ENCODE measurements around the gene MED10.
"Not testable (repeated sequence)": the region's sequence is repeated elsewhere in the genome, so short reads cannot be mapped to it uniquely, and the experiment has no call there.

Gene MED10

GRCh38 chr5:6372251-6373080 is 5.9 kb downstream of the MED10 start:
- no peak for DNase-seq

DNA sequence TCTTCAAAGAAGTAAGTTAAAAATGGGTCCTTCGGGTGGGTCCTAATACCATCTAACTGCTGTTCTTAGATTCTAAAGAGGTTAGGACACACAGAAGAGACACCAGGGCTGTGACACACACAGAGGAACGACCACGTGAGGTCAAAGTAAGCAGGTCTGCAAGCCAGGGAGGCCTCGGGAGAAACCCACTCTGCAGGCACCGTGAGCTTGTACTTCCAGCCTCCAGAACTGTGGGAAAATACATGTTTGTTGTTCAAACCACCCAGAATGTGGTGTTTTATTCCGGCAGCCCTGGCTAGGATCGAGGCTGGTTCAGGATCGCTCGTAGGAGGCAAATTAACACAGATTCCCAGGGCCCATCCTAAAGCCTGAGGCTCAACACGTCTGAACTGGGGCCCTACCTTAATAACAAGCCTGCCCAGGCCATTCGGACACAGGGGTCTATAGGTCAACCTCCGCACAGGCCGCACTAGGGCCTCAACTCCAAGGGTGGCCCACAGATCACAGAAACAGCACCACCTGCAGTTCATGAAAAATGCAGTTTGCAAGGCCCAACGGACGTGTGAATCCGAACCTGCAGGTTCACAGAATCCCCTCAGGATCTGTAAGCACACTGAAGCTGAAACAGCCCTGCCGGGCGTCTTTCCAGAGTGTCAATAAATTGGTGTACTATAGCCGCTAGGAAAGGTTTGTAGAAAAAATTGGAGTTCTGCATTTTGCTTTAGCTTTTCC is 7.1 kb downstream of the MED10 start:
- DNase-seq = no peak

DNA sequence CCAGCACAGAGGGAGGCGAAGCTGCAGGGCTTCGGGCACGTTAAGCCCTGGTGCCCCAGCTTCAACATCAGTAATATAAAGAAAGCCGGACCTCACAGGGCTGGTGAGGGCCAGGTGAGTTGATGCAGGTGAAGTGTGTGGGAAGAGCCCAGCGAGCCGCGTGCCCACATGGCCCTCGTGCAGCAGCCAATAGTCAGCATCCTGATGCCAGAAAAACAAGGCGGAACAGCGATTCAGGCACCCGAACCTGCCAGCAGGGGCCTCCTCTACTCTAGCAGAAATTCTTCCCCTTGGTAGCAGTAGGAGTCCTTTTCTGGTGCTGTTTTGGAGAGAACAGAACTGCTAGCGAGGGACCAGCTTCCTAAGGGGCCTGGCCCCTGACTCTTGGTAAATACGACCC is 7.8 kb downstream of the MED10 start:
- no peak for DNase-seq

DNA sequence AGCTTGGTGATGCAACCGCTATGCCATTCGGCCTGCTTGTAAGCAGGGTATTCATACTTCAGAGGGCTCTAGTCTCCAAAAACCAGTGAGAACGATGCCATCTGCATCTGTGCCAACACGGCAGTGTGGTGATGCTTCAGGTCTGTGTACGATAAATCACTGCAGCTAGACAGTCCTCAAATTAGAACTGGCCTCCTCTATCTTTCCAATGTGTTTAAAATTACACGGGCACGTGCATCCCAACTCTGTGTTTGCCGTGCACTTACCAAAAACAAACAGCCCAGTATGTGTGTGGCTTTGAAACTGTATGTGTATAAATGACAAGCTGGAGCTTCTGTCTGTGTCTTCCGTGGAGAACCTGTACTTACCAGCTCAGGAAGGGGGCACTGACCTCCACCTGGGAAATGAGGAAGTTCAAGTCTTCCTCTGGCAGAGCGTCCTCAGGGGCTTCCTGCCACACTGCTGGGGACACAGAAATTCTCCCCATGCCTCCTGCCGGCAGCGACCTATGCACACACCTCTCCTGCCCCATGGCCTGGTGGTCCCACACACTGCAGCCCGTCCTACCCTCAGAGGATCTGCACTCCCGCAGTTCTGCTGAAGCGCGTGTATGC is 12.3 kb downstream of the MED10 start:
- no peak for DNase-seq

- no peak for DNase-seq
These were observed 13.0 kb downstream of the MED10 start for GRCh38 chr5:6365142-6365976.

DNA sequence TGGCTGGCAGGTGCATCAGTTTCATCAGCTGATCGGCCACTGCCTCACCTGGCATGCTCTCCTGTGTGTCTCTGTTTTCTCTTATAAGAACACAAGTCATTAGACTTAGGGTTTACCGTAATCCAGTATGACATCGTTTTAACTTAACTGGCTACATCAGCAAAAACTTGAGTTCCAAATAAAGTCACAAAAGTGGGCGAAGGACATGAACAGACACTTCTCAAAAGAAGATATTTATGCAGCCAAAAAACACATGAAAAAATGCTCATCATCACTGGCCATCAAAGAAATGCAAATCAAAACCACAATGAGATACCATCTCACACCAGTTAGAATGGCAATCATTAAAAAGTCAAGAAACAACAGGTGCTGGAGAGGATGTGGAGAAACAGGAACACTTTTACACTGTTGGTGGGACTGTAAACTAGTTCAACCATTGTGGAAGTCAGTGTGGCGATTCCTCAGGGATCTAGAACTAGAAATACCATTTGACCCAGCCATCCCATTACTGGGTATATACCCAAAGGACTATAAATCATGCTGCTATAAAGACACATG is 14.8 kb downstream of the MED10 start:
- not testable (repeated sequence) for DNase-seq

GRCh38 chr5:6362846-6363245 is 15.5 kb downstream of the MED10 start:
- no peak for DNase-seq

DNA sequence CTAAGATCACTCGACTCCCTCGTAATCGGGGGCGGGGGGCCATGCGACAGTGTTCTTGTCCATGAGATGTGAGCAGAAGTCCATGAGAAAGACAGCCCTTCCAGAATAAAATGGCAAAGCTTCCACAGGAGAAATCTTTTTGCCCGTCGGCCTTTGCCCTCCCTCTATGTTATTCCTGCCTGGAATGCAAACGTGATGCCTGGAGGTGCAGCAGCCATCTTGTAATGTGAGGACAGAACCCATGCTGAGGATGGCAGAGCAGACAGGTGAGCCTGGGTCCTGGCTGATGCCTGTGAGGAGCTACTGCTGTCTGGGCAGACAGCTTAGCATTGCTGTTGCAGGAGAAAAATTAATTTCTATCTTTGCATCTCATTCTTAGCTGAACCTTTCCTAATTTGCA is 17.2 kb downstream of the MED10 start:
- no peak for DNase-seq

DNA sequence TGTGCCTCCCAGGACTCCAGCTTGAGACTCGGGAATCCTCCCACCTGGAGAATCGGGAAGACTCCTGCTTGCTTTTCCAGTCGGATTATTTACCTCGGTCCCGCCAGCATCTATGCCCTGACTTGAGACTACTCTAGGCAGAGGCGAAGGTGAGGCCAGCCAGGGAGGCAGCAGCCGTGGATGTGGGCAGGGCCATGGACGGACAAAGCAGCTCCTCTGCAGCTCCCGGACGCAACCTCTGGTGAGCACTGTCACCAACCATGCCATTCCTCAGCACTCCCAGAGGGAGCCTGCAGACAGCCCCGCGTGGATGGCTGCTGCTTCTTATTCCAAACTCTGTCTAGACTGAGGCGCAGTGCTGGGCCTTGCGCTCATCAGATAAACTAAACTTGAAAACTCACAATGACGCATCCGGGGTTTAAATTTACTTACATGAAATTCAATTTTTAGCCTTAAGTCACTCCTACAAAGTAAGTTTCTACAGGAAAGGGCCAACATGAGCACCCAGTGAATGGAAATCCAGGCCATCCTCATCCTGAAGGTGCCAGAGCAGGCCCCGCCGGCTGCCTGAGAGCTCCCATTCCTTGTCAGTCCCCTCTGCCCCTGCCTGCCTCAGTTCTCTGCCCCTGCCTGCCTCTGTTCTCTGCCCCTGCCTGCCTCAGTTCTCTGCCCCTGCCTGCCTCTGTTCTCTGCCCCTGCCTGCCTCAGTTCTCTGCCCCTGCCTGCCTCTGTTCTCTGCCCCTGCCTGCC is 17.8 kb downstream of the MED10 start:
- DNase-seq = no peak

DNA sequence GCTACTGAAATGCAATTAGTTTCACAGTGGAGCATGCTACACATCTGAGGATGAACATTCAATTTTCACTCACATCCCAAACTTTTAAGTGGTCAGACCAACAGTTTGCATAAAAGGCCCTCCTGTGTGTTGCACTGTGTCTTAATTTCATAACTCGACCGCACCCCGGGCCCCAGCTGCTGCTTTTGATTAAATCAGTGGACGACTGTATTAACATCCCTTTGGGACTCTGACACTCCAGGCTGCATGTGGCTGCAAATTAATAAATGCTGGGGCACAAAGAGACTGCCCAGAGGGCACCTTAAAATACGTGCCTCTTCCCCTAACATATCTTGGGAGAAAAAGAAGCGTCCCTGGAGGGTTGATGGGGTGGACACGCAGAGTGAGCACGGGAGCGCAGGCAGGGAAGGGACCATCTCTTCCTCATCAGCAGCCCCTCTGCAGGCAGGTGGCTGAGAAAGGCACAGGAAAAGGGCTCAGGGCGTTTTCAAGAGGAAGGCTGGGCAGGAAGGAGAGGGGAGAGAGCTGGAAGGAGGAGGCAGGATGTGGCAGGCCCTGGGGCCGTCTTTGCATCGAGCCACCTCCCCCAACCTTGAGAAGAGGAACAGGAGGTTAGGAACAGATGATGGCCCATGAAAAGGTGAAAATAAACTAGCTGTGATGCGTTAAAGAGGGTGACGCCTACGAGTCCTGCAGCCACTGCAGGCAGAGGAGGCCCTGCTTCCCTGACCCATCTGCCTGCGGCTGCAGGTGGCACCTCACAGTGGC is 18.6 kb downstream of the MED10 start:
- no peak for DNase-seq

GRCh38 chr5:6358434-6358820 is 19.9 kb downstream of the MED10 start:
- no peak for DNase-seq

DNA sequence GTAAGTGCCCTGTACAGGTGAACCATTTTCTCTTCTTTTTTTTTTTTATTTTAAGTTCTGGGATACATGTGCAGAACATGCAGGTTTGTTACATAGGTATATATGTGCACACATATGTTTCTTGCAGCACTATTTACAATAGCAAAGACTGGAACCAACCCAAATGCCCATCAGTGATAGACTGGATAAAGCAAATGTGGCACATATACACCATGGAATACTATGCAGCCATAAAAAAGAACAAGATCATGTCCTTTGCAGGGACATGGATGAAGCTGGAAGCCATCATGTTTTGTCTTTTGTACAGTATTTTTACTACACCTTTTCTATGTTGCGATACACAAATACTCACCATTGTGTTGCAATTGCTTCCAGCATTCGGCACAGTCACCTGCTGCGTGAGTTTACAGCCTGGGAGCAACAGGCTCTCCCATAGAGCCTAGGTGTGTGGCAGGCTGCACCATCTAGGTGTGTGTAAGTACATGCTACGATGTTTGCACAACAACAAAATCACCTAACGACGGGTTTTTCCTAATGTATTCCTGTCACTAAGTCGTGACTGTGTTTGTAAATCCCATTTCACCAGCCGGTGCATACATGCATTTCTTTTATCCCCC is 20.4 kb downstream of the MED10 start:
- not testable (repeated sequence) for DNase-seq

DNA sequence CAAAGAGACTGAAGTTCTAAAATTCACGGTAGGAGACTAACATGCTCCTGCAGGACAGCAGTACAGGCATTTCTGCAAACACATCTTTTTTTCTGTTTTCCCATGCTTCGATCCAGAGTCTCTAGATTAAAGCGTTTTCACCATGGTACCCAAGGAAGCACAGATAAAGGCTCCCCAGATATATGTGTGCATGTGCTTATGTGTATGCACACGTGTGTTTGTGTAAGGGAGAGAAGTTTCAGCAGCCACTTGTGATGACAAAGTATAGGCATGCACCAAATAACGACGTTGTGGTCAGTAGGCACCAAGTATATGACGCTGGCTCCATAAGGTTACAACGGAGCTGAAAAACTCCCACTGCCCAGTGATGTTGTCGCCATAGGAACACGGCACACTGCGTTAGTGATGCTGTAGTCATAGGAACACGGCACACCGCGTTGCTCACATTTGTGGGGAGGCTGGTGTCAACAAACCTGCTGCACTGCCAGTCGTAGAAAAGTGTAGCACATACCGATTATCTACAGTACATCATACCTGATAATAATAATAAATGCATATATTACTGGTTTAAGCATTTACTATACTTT is 21.7 kb downstream of the MED10 start:
- DNase-seq = no peak

DNA sequence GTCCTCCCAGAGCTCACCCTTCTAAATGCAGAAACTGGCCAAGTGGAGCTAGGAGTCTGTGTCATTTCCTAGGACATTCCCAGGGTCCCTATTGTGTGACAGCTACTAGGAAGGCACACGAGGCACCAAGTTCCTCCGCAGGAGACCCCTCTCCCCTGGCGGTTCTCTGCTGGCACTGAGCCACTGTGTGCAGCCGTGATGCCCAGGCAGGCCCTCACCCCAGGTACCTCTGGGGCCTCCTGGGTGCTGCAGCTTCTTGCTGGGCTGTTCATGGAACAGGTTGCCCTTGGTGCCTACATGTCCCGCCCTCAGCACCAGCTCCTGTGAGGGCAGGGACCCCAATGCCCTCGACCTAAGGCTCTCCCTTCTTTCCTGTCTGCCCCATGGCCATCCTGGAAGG is 23.1 kb downstream of the MED10 start:
- DNase-seq = no peak

DNA sequence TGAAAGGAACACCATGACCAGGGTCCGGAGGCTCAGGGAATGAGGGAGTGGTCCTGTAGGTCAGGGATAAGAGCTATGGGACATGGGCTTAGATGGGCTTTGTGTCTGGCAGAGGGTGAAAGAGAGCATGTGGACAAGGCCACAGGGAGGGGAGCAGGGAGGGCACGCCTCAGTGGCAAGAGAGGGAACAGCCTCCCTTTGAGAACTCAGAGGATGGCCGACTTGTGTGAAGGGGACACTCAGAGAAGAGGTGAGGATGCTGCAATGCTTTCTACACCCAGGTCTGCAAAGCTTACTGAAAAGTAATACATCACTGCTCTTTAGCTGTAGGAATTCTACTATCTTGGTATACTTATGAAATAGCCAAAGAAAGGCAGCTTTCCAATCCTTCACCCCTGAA is 23.5 kb downstream of the MED10 start:
- no peak for DNase-seq

DNA sequence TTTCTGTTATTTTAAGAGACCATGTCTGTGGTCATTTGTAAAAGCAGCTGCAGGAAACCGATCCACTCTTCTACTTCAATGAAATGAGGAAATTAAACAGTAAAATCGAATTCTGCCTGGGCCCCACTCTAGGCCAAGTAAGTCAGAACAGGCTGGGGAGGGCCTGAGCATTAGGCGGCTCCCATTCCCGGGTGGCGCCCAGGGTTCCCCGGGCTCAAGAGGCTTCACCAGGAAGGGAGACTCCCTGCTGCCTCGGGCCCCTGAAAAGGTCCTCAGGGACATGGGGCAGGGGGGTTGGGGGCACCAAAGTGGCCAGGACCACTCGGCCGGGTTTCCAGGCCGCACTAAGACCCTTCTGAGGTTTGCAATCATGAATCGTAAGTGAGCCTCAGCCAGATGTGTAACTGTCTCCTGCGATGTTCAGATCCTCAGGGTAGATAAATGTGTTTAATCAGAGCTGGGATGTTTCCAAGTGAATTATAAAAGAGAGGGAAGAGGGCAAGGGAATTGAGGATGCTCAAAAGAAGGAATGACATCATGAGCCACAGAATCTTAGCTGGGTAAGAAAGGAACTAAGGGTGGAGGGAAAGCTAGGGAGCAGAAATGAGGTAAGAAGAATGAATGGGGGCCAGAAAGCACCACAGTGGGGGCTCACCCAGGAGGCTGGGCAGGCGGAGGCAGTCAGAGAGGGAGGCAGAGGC is 24.6 kb downstream of the MED10 start:
- no peak for DNase-seq

DNA sequence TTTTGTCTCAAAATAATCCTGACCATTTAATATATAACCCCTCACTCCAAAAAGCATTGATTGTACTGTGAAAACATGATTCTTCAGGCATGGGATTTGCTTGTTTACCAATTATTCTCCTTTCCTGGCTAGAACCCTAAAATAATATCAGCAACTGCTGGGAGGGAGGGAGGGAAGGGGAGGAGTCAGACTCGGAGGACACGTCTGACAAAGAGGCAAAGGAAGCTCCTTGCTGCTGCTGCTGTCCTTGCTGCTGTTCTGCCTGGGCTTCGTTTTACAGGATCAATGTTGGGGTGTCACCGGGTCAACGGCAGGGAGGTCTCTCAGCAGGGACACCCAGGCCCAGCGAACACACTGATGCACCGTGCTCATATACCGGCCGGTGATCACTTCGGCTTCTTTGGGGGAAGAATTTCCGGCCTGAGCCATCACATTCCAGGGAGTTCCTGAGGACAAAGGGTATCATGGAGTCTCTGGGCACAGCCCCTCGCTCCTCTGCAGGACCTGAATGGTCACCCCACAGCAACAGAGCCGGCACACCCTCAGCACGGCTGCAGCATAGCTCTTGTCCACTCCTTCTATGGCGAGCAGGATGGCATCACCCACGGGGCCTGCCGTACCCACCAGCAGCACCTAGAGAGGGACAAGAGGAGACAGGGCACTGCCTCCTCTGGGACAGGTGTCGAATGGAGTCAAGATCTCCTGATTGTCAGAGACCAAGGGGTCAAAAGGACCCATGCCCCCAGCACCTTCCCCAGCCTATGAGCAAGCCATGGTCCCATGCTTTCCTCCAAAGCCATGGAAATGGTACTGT is 27.9 kb downstream of the MED10 start:
- no peak for DNase-seq

GRCh38 chr5:6349387-6349786 is 29.0 kb downstream of the MED10 start:
- no peak for DNase-seq
